Activated B cell treated with CpG ODN at 0.5 μM for 24 hours (primary cell): Measurements from ENCODE around the gene KRTAP6-2. TPM values are rescaled to one million over a fixed set of nuclear protein-coding genes. Genes with fewer than 3 reads are reported as not detected.

ENCODE experiments used
- ATAC-seq: fragments of 200-7000 bp; cut with Tn5 transposase; one replicate; pipeline ENCODE4 v1.10.0; 2021; ENCODE audit warnings: low read depth, mild to moderate bottlenecking, moderate library complexity
- CTCF ChIA-PET: fragments of 350-600 bp; sonication (Branson Sonifier 250); formaldehyde crosslinking; loops from one replicate; lab custom pipeline; 2021; ENCODE audit warnings: antibody characterized with exemption; lab: Charles Lee
- POLR2A ChIA-PET: fragments of 350-600 bp; sonication (Branson Sonifier 250); formaldehyde crosslinking; loops from one replicate; lab custom pipeline; 2021; ENCODE audit warnings: antibody characterized with exemption; lab: Charles Lee
- DNase-seq: peaks from one replicate; pipeline ENCODE4 v3.0.0; 2022
- H3K27ac Mint-ChIP-seq: one replicate; pipeline ENCODE4 v1.8.0; 2020; ENCODE audit warnings: mixed read lengths
- H3K27me3 Mint-ChIP-seq: one replicate; pipeline ENCODE4 v1.8.0; 2021; ENCODE audit warnings: mixed read lengths
- H3K36me3 Mint-ChIP-seq: one replicate; pipeline ENCODE4 v1.8.0; 2021; ENCODE audit warnings: low read depth, mixed read lengths
- H3K4me1 Mint-ChIP-seq: one replicate; pipeline ENCODE4 v1.8.0; 2021; ENCODE audit warnings: mixed read lengths
- H3K4me3 Mint-ChIP-seq: one replicate; pipeline ENCODE4 v1.8.0; 2020; ENCODE audit warnings: mild to moderate bottlenecking, mixed read lengths
- H3K9me3 Mint-ChIP-seq: one replicate; pipeline ENCODE4 v1.8.0; 2020; ENCODE audit warnings: mixed read lengths
- intact Hi-C: fragments of 100-400 bp; cut with micrococcal nuclease; formaldehyde crosslinking; loops from one replicate; pipeline ENCODE4 v1.15.1; 2024
- total RNA-seq: library from RNA; stranded (reverse); gene quantifications from 2 replicates; pipeline ENCODE4 v1.2.3, GENCODE V29; 2022
- TF ChIP-seq, protein P1 (sequence below): fragments of 200-600 bp; IDR thresholded peaks from one replicate; pipeline ENCODE4 v1.8.0; 2022; ENCODE audit warnings: antibody characterized with exemption, mild to moderate bottlenecking

The KRTAP6-2 gene
- total RNA-seq, 1 donor from 2014 or later, result not detected

DNA sequence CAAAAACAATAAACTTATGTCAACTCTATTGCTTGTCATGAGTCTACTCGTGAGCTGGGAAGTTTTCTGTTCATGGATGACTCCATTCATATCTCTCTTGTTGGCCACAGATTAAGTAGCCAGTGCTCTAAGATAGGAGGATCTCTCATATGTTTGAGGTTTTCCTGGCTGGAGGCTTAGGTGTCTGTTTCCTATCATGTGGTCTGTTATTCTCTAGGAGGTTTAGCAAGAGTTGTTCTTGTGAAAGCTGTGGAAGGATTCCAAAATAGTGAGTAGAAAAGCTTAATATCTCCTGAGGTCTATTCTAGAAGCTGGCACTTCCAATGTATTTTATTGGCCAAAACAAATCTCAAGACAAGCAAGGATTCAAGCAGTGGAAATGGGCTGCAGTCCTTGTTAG lies 30.5 kb upstream of the KRTAP6-2 start:
- intact Hi-C loops, result loop anchor here (10.0 kb wide), 1 partner anchor 66 kb away; no protein-coding TSS in a partner anchor
- Mint-ChIP-seq H3K9me3 (peaks cover 8% of the 10 kb centered on the region), H3K36me3 (no peaks in the 10 kb centered on the region), H3K27me3 (no peaks in the 10 kb centered on the region), H3K4me3 (no peak overlapping the region), H3K4me1 (no peaks in the 10 kb centered on the region), H3K27ac (no peak overlapping the region)
- ChIA-PET POLR2A (no interaction called here), CTCF (no interaction called here)
- TF ChIP-seq, protein P1, sequence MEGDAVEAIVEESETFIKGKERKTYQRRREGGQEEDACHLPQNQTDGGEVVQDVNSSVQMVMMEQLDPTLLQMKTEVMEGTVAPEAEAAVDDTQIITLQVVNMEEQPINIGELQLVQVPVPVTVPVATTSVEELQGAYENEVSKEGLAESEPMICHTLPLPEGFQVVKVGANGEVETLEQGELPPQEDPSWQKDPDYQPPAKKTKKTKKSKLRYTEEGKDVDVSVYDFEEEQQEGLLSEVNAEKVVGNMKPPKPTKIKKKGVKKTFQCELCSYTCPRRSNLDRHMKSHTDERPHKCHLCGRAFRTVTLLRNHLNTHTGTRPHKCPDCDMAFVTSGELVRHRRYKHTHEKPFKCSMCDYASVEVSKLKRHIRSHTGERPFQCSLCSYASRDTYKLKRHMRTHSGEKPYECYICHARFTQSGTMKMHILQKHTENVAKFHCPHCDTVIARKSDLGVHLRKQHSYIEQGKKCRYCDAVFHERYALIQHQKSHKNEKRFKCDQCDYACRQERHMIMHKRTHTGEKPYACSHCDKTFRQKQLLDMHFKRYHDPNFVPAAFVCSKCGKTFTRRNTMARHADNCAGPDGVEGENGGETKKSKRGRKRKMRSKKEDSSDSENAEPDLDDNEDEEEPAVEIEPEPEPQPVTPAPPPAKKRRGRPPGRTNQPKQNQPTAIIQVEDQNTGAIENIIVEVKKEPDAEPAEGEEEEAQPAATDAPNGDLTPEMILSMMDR, result no peak
- DNase-seq, result no peak
- ATAC-seq, result no peak

DNA sequence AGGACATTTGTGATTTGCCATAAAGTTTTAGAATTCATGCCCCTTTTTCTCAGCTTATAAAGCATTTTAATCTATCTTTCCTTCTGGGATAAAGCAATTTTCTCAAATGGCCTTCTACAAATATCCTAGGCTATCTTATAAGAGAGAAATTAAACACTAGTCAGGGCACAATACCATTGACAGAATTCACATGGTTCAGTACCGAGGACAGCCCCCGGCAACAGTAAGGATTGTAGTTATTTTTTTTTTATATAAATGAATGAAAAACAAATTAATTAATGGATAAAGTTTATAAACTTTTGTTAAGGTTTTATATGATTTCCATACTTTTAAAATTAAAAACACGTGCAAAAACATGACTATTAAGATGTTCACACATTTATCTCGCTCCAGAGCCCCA lies 29.4 kb upstream of the KRTAP6-2 start:
- Mint-ChIP-seq H3K4me1 (no peaks in the 10 kb centered on the region), H3K27ac (no peak overlapping the region), H3K9me3 (peaks cover 8% of the 10 kb centered on the region), H3K27me3 (no peaks in the 10 kb centered on the region), H3K4me3 (no peak overlapping the region), H3K36me3 (no peaks in the 10 kb centered on the region)
- ATAC-seq (no peak), DNase-seq (no peak)
- POLR2A ChIA-PET, result no interaction called here
- CTCF ChIA-PET, result no interaction called here
- intact Hi-C loops, result loop anchor here (10.0 kb wide), 1 partner anchor 67 kb away; no protein-coding TSS in a partner anchor
- TF ChIP-seq, protein P1, result no peak

DNA sequence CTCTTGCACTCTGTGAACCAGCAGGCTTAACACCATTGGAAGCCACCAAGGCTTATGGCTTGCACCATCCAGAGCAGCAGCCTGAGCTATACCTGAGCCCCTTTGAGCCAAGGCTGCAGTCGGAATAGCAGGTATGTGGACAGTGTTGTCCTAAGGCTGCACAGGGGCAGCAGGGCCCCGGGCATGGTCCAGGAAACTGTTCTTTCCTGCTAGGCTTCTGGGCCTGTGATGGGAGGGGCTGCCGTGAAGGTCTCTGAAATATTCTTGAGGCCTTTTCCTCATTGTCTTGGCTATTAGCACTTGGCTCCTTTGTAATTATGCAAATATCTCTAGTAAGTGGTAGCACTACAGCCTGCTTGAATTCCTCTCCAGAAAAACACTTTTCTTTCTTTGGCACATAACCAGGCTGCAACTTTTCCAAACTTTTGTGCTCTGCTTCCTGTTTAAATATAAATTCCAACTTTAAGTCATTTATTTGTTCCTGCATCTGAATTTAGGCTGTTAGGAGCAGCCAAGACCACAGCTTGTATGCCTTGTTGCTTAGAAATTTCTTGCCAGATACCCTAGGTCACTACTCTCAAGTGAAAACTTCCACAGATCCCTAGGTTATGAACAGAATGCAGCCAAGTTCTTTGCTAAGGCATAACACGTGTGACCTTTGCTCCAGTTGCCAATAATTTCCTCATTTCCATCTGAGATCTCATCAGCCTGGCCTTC lies 26.9 kb upstream of the KRTAP6-2 start:
- peaks cover 8% of the 10 kb centered on the region for H3K9me3 Mint-ChIP-seq
- no peak overlapping the region for H3K4me3 Mint-ChIP-seq
- ChIA-PET CTCF (no interaction called here), POLR2A (no interaction called here)
- H3K27ac Mint-ChIP-seq, result no peak overlapping the region
- intact Hi-C loops, result loop anchor here (10.0 kb wide), 1 partner anchor 69 kb away; no protein-coding TSS in a partner anchor
- no peaks in the 10 kb centered on the region for H3K27me3 Mint-ChIP-seq
- no peak for ATAC-seq
- DNase-seq, result no peak
- no peaks in the 10 kb centered on the region for H3K4me1 Mint-ChIP-seq
- no peaks in the 10 kb centered on the region for H3K36me3 Mint-ChIP-seq
- TF ChIP-seq, protein P1, result no peak

DNA sequence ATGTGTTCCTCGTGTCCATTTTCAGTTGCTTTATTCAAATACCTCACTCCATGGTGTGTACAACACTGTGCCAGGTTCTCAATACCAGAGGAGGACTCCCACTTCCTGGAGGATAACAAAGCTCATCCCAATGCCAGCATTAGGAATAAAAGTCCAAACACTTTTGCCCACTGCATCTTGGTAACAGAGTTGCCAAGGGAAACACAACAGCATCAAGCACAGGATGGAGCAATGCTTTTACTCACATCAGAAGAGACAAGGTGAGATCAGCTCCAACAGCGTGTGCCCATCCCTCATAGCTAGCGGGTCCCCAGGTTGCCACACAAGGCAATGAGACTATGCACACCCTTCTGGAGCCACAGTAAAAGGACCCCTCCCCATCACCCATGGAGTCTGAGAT lies 24.7 kb upstream of the KRTAP6-2 start:
- H3K9me3 Mint-ChIP-seq, result peaks cover 8% of the 10 kb centered on the region
- no peaks in the 10 kb centered on the region for H3K4me1 Mint-ChIP-seq
- ChIA-PET POLR2A (no interaction called here), CTCF (no interaction called here)
- H3K36me3 Mint-ChIP-seq, result no peaks in the 10 kb centered on the region
- intact Hi-C loops, result loop anchor here (10.0 kb wide), 1 partner anchor 71 kb away; no protein-coding TSS in a partner anchor
- TF ChIP-seq, protein P1, result no peak
- H3K4me3 Mint-ChIP-seq, result no peak overlapping the region
- no peaks in the 10 kb centered on the region for H3K27me3 Mint-ChIP-seq
- ATAC-seq (no peak), DNase-seq (no peak)
- no peak overlapping the region for H3K27ac Mint-ChIP-seq

DNA sequence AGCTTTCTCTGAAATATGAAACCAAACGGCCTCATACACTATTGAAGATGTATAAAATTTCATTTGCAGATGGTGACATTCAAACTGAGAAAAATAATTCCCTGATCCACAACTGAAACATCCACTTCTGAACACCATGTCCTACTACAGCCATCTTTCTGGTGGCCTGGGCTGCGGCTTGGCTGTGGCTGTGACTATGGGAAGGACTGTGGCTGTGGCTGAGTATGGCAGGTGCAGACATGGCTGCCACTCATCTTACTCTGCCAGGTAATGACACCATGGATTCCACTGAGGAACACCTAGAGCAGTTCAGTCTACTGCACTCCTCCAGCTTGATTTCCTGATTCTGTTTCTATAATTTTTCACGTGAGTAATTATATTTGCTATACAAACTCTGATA lies 21.8 kb upstream of the KRTAP6-2 start, which contains the start of gene KRTAP20-4:
KRTAP20-4 (plus strand) TSS at position 106 of the 400 bp plus-strand sequence.
- ATAC-seq (no peak), DNase-seq (no peak)
- Mint-ChIP-seq H3K27me3 (no peaks in the 10 kb centered on the region), H3K4me1 (no peaks in the 10 kb centered on the region), H3K27ac (no peak within 1 kb of the TSS), H3K4me3 (no peak within 1 kb of the TSS), H3K36me3 (no peaks in the 10 kb centered on the region), H3K9me3 (peaks cover 10% of the 10 kb centered on the region)
- ChIA-PET CTCF (no interaction called here), POLR2A (no interaction called here)
- intact Hi-C loops, result loop anchor here (10.0 kb wide), 1 partner anchor 74 kb away; no protein-coding TSS in a partner anchor
- TF ChIP-seq, protein P1, result no peak
